Measurements from ENCODE around the gene DTNB. TPM values are rescaled to one million over a fixed set of nuclear protein-coding genes. Genes with fewer than 3 reads are reported as not detected.

Gene DTNB
- polyA plus RNA-seq, 1 donor from 2014 or later: 22.5 TPM

- Histone ChIP-seq H3K27ac (ENCODE audit: low read length) (no peak overlapping the region), H3K9ac (ENCODE audit: low read length) (no peak overlapping the region), H3K4me3 (ENCODE audit: low read length) (no peak overlapping the region), H3K9me2 (ENCODE audit: insufficient read depth, low read length) (no peaks in the 10 kb centered on the region), H3K79me2 (replicated peaks; ENCODE audit: insufficient read depth, low read length) (no peaks in the 10 kb centered on the region), H3F3A (ENCODE audit: insufficient read depth, low read length, poor library complexity, severe bottlenecking) (no peaks in the 10 kb centered on the region), H3K27me3 (ENCODE audit: insufficient read depth, low read depth, low read length) (no peaks in the 10 kb centered on the region), H3K9me3 (ENCODE audit: low read length) (peaks cover 5% of the 10 kb centered on the region), H4K20me1 (ENCODE audit: insufficient read depth) (no peaks in the 10 kb centered on the region), H3K36me3 (ENCODE audit: insufficient read depth, low read length) (peaks cover 3% of the 10 kb centered on the region), H3K4me2 (ENCODE audit: low read length) (no peak overlapping the region), H2AFZ (ENCODE audit: low read depth, low read length) (no peak overlapping the region)
- TF ChIP-seq EZH2 (IDR thresholded peaks at IDR 0.05; ENCODE audit: borderline replicate concordance, insufficient read depth, low read length, poor library complexity, severe bottlenecking) (no peak), CTCF (IDR thresholded peaks at IDR 0.05; ENCODE audit: poor library complexity, severe bottlenecking) (no peak), EP300 (conservative IDR thresholded peaks at IDR 0.05; ENCODE audit: poor library complexity, severe bottlenecking) (no peak), MXI1 (conservative IDR thresholded peaks at IDR 0.05; ENCODE audit: poor library complexity, severe bottlenecking) (no peak), RAD21 (conservative IDR thresholded peaks at IDR 0.05) (no peak), POLR2AphosphoS5 (IDR thresholded peaks at IDR 0.05) (no peak), REST (IDR thresholded peaks at IDR 0.05; ENCODE audit: borderline replicate concordance) (no peak), SMC3 (conservative IDR thresholded peaks at IDR 0.05; ENCODE audit: poor library complexity) (no peak), TAF1 (IDR thresholded peaks at IDR 0.05; ENCODE audit: low read depth) (no peak)
Observed at GRCh38 chr2:25430556-25430955, 242.8 kb downstream of the DTNB start.

- Histone ChIP-seq H3K27ac (ENCODE audit: low read length) (no peak overlapping the region), H3K36me3 (ENCODE audit: insufficient read depth, low read length) (no peaks in the 10 kb centered on the region), H2AFZ (ENCODE audit: low read depth, low read length) (no peak overlapping the region), H4K20me1 (ENCODE audit: insufficient read depth) (no peaks in the 10 kb centered on the region), H3K27me3 (ENCODE audit: insufficient read depth, low read depth, low read length) (no peaks in the 10 kb centered on the region), H3K79me2 (replicated peaks; ENCODE audit: insufficient read depth, low read length) (no peaks in the 10 kb centered on the region), H3K9me3 (ENCODE audit: low read length) (no peaks in the 10 kb centered on the region), H3F3A (ENCODE audit: insufficient read depth, low read length, poor library complexity, severe bottlenecking) (no peaks in the 10 kb centered on the region), H3K9ac (ENCODE audit: low read length) (no peak overlapping the region), H3K4me3 (ENCODE audit: low read length) (no peak overlapping the region), H3K4me2 (ENCODE audit: low read length) (no peak overlapping the region), H3K9me2 (ENCODE audit: insufficient read depth, low read length) (no peaks in the 10 kb centered on the region)
- no peak for TF ChIP-seq EP300 (conservative IDR thresholded peaks at IDR 0.05; ENCODE audit: poor library complexity, severe bottlenecking)
- TF ChIP-seq MXI1 (conservative IDR thresholded peaks at IDR 0.05; ENCODE audit: poor library complexity, severe bottlenecking): no peak
- no peak for TF ChIP-seq POLR2AphosphoS5 (IDR thresholded peaks at IDR 0.05)
- no peak for TF ChIP-seq SMC3 (conservative IDR thresholded peaks at IDR 0.05; ENCODE audit: poor library complexity)
- no peak for TF ChIP-seq EZH2 (IDR thresholded peaks at IDR 0.05; ENCODE audit: borderline replicate concordance, insufficient read depth, low read length, poor library complexity, severe bottlenecking)
Observed at GRCh38 chr2:25426326-25426725, 247.1 kb downstream of the DTNB start.
